ENCODE measurements around the gene NDUFA8.

GRCh38 chr9:122111413-122112085 lies 48.0 kb downstream of the NDUFA8 start:
- TF ChIP-seq CTCF (conservative IDR thresholded peaks at IDR 0.05 in 1 of 2, IDR thresholded peaks at IDR 0.05 in 1 of 2; ENCODE audit: low read depth in 1 of 2, low read length in 2 of 2) (no peak), EZH2 (IDR thresholded peaks at IDR 0.05; ENCODE audit: low read length, missing control alignments) (no peak)

Data from fibroblast of lung (primary cell).